GM06990 (cell line): ENCODE results near the gene ZNF460.

Source experiments
- DNase-seq: peaks from one replicate; pipeline ENCODE4 v3.0.0-alpha.2; 2011; ENCODE audit not compliant: insufficient read length; ENCODE audit errors: extremely low read depth
- H3K27me3 ChIP-seq: replicated peaks from 2 replicates; pipeline ENCODE4 v1.6.0; 2011; ENCODE audit warnings: low read length; ENCODE audit not compliant: control insufficient read depth, insufficient read depth
- H3K36me3 ChIP-seq: 2 replicates; pipeline ENCODE4 v1.5.1; 2011; ENCODE audit warnings: low read length; ENCODE audit not compliant: control insufficient read depth, insufficient read depth
- H3K4me3 ChIP-seq: replicated peaks from 2 replicates; pipeline ENCODE4 v1.5.1; 2011; ENCODE audit warnings: low read depth, mild to moderate bottlenecking, control low read depth, low read length
- TF ChIP-seq, protein P1 (sequence below): IDR thresholded peaks from 2 replicates; pipeline ENCODE4 v1.5.1; 2011; ENCODE audit warnings: low read length, control low read depth, mild to moderate bottlenecking, inconsistent platforms; ENCODE audit not compliant: insufficient read depth, poor library complexity, severe bottlenecking

The ZNF460 gene

DNA sequence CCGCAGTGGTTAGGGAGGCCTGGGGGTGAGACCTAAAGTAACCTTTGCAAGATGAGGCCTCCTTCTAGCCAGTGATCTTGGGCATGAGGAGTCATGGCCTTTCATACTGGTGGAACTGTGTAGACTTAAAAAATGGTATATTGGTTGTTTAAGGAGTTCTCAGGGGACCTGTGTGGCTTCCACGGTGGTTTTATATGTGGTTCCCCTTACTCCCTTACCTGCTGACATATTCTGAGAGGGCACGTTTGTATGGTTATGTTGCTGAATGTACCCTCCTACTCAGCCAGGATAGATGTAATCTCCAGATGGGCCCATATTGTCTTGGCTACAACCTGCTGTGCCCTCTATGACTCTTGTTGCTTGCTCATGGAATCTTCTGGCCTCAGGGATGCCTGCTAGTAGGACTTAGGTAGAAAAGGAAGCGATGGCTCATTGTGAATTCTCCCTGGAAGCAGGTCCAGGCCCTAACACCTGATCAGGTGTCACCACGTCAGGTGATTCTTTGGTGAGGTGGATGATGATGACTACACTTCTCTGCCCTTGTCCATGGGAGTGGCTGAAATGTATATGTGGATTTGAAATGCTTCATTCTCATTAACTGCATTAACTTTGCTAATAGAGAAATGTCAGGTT, 1.8 kb downstream of the ZNF460 start:
- TF ChIP-seq, protein P1, sequence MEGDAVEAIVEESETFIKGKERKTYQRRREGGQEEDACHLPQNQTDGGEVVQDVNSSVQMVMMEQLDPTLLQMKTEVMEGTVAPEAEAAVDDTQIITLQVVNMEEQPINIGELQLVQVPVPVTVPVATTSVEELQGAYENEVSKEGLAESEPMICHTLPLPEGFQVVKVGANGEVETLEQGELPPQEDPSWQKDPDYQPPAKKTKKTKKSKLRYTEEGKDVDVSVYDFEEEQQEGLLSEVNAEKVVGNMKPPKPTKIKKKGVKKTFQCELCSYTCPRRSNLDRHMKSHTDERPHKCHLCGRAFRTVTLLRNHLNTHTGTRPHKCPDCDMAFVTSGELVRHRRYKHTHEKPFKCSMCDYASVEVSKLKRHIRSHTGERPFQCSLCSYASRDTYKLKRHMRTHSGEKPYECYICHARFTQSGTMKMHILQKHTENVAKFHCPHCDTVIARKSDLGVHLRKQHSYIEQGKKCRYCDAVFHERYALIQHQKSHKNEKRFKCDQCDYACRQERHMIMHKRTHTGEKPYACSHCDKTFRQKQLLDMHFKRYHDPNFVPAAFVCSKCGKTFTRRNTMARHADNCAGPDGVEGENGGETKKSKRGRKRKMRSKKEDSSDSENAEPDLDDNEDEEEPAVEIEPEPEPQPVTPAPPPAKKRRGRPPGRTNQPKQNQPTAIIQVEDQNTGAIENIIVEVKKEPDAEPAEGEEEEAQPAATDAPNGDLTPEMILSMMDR = no peak
- no peaks in the 10 kb centered on the region for H3K27me3 ChIP-seq
- no peak for DNase-seq
- H3K36me3 ChIP-seq = peaks cover 21% of the 10 kb centered on the region
- H3K4me3 ChIP-seq = peak overlapping the region; percentile 96

DNA sequence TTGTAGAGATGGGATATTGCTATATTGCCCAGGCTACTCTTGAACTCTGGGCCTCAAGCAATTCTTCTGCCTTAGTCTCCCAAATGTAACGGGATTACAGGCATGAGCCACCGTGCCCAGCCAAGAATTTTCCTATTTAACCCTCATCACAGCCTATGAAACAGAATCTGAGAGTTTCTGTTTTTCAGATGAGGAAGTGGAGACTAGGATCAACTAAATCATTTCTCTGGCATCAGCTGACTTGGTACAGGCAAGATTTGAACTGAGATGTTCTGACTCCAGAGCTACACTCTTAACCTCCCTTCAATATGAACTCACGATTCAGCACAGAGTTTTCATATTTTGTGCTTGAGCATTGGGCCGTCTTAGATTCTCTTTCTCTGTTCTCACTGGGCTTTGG, 8.1 kb downstream of the ZNF460 start:
- Histone ChIP-seq H3K4me3 (no peak overlapping the region), H3K27me3 (no peaks in the 10 kb centered on the region), H3K36me3 (peaks cover 54% of the 10 kb centered on the region)
- TF ChIP-seq, protein P1 = no peak
- DNase-seq = no peak

DNA sequence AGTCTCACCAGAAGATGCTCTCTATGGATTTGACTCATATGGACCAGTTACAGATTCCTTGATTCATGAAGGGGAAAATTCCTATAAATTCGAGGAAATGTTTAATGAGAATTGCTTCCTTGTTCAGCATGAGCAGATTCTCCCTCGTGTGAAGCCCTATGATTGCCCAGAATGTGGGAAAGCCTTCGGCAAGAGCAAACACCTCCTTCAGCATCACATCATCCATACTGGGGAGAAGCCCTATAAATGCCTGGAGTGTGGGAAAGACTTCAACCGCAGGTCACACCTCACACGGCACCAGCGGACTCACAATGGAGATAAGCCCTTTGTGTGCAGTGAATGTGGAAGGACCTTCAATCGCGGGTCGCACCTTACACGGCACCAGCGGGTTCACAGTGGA, 10.7 kb downstream of the ZNF460 start:
- no peak for DNase-seq
- Histone ChIP-seq H3K27me3 (no peaks in the 10 kb centered on the region), H3K4me3 (no peak overlapping the region), H3K36me3 (peaks cover 39% of the 10 kb centered on the region)
- TF ChIP-seq, protein P1 = no peak

DNA sequence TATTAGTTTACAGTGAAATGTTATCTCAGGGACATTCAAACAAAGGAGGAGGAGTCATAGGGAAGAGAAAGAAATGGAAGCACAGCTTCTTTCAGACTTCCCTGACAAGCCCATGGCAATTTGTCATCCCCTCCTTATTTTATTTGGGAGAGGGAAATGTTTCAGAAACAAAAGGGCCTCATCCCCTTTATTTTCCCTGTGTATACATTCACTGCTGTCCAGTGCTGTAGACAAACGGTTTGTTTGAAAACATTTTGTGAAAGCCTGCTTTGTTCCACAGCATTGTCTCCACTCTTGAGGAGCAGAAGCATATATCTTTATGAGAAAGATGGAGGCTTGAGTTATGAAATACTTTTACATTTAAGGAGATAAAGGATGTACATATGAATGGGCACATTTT, 12.3 kb downstream of the ZNF460 start:
- DNase-seq = no peak
- H3K4me3 ChIP-seq = no peak overlapping the region
- peaks cover 32% of the 10 kb centered on the region for H3K36me3 ChIP-seq
- H3K27me3 ChIP-seq = no peaks in the 10 kb centered on the region
- TF ChIP-seq, protein P1 = no peak

DNA sequence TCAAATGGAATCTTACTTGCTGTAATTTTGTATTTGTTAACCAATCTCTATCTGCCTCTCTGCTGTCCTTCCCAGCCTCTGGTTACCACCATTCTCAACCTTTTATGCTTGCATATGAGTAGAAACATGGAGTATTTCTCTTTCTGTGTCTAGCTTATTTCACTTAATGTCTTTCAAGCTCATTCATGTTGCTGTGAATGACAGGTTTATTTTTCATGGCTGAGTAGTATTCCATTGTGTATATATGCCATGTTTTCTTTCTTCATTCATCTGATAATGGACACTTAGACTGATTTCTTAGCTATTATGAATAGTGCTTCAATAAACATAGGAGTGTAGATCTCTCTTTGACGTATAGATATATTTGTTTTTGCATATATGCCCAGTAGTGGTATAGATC, 13.4 kb downstream of the ZNF460 start:
- Histone ChIP-seq H3K36me3 (peaks cover 27% of the 10 kb centered on the region), H3K4me3 (no peak overlapping the region), H3K27me3 (no peaks in the 10 kb centered on the region)
- no peak for DNase-seq
- TF ChIP-seq, protein P1 = no peak

DNA sequence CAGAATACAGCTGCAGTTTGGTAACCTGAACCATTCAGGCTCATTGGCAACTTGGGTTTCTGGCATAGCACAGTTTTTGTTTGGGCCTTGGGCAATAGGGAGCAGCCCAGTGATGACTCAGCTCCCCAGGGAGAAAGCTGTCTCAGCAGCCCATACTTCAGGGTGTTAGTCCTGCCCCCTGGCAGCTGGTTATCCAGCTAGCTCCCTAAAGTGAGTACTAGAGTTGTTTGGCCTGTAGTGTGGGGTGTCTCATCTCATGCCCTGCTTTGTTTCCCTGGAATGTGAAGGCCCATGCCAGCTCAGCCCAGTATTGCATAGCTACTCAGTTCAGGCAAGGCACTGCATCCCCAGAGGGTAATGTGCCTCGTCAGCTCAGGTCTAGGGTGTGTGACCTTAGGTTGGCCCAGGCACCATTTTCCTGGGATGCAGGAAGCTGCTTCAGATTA, 21.8 kb downstream of the ZNF460 start:
- H3K4me3 ChIP-seq = no peak overlapping the region
- TF ChIP-seq, protein P1 = no peak
- H3K27me3 ChIP-seq = no peaks in the 10 kb centered on the region
- peaks cover 17% of the 10 kb centered on the region for H3K36me3 ChIP-seq
- no peak for DNase-seq
